IMR-90 (cell line): ENCODE results near the gene CDIP1. TPM values are rescaled to one million over a fixed set of nuclear protein-coding genes. Genes with fewer than 3 reads are reported as not detected.

Experiments
- ATAC-seq: fragments of 200-7000 bp; cut with Tn5 transposase; 2 replicates; pipeline ENCODE4 v1.9.1; 2020; ENCODE audit warnings: low read depth, mild to moderate bottlenecking, moderate library complexity
- BruUV-seq: library from RNA; stranded (reverse); fragments of 400-500 nt; replicated peaks from 2 replicates; lab custom pipeline; 2021; lab: Mats Ljungman, UMichigan
- CTCF ChIA-PET: fragments of 300-600 bp; formaldehyde crosslinking; extraction: SDS; loops from one replicate; lab custom pipeline; 2021; ENCODE audit warnings: antibody characterized with exemption; lab: Yijun Ruan, JAX
- POLR2A ChIA-PET: fragments of 300-600 bp; sonication (Branson Sonifier 250); formaldehyde crosslinking; loops from one replicate; lab custom pipeline; 2022; ENCODE audit warnings: antibody characterized with exemption; ENCODE audit not compliant: unreplicated experiment; lab: Charles Lee
- DNase-seq: peaks from one replicate; pipeline ENCODE4 v3.0.0; 2013
- H2AFZ ChIP-seq: replicated peaks from 2 replicates; pipeline ENCODE3; 2013; ENCODE audit warnings: low read length, mild to moderate bottlenecking; ENCODE audit not compliant: poor library complexity
- H2AK5ac ChIP-seq: 2 replicates; pipeline ENCODE4 v1.6.1; 2013; ENCODE audit warnings: low read depth, low read length, inconsistent platforms
- H2AK9ac ChIP-seq: replicated peaks from 2 replicates; pipeline ENCODE3; 2013; ENCODE audit warnings: mild to moderate bottlenecking, low read depth, low read length, moderate library complexity; ENCODE audit not compliant: poor library complexity
- H2BK120ac ChIP-seq: 2 replicates; pipeline ENCODE4 v1.6.1; 2013; ENCODE audit warnings: low read depth, low read length, inconsistent platforms
- H2BK15ac ChIP-seq: 3 replicates; pipeline ENCODE4 v1.6.1; 2013; ENCODE audit warnings: low read depth, low read length, inconsistent platforms
- H2BK20ac ChIP-seq: 2 replicates; pipeline ENCODE4 v1.6.1; 2013; ENCODE audit warnings: low read depth, mild to moderate bottlenecking, inconsistent platforms, low read length, moderate library complexity
- H2BK5ac ChIP-seq: 2 replicates; pipeline ENCODE4 v1.6.1; 2013; ENCODE audit warnings: mild to moderate bottlenecking, low read depth, low read length, inconsistent platforms; ENCODE audit not compliant: poor library complexity, severe bottlenecking
- H3K14ac ChIP-seq: replicated peaks from 2 replicates; pipeline ENCODE4 v1.6.1; 2013; ENCODE audit warnings: low read depth, low read length, inconsistent platforms
- H3K18ac ChIP-seq: 2 replicates; pipeline ENCODE4 v1.6.1; 2013; ENCODE audit warnings: low read depth, low read length, control low read depth
- H3K23ac ChIP-seq: 2 replicates; pipeline ENCODE4 v1.6.1; 2013; ENCODE audit warnings: low read depth, low read length, inconsistent platforms
- H3K27ac ChIP-seq: 2 replicates; pipeline ENCODE4 v1.5.1; 2013; ENCODE audit warnings: mild to moderate bottlenecking, control low read depth, low read length; ENCODE audit not compliant: insufficient read depth
- H3K27me3 ChIP-seq: 2 replicates; pipeline ENCODE4 v1.6.1; 2013; ENCODE audit warnings: low read length; ENCODE audit not compliant: control insufficient read depth, insufficient read depth
- H3K36me3 ChIP-seq: 2 replicates; pipeline ENCODE4 v1.6.1; 2013; ENCODE audit warnings: low read length, mixed read lengths; ENCODE audit not compliant: control insufficient read depth, insufficient read depth
- H3K4ac ChIP-seq: 2 replicates; pipeline ENCODE4 v1.6.1; 2013; ENCODE audit warnings: low read depth, low read length, inconsistent platforms
- H3K4me1 ChIP-seq: 2 replicates; pipeline ENCODE4 v1.6.1; 2013; ENCODE audit warnings: low read length, mixed read lengths; ENCODE audit not compliant: control insufficient read depth, insufficient read depth
- H3K4me2 ChIP-seq: 2 replicates; pipeline ENCODE4 v1.6.1; 2013; ENCODE audit warnings: low read depth, mild to moderate bottlenecking, control low read depth, low read length, moderate library complexity
- H3K4me3 ChIP-seq: 2 replicates; pipeline ENCODE4 v1.5.1; 2013; ENCODE audit warnings: low read depth, mild to moderate bottlenecking, control low read depth, low read length, moderate library complexity; ENCODE audit not compliant: insufficient read depth
- H3K56ac ChIP-seq: 2 replicates; pipeline ENCODE4 v1.6.1; 2013; ENCODE audit warnings: low read length, inconsistent platforms; ENCODE audit not compliant: insufficient read depth; ENCODE audit errors: extremely low read depth
- H3K79me1 ChIP-seq, 2 experiments: 2 replicates each; pipeline ENCODE4 v1.6.1; 2013; ENCODE audit warnings: low read length in 2 of 2, inconsistent platforms in 1 of 2, low read depth in 1 of 2
- H3K9ac ChIP-seq: 2 replicates; pipeline ENCODE4 v1.6.1; 2013; ENCODE audit warnings: low read depth, low read length, control low read depth
- H3K9me1 ChIP-seq: 2 replicates; pipeline ENCODE4 v1.6.1; 2013; ENCODE audit warnings: low read length, inconsistent platforms; ENCODE audit not compliant: insufficient read depth
- H3K9me3 ChIP-seq: 2 replicates; pipeline ENCODE4 v1.6.1; 2013; ENCODE audit warnings: low read length; ENCODE audit not compliant: control insufficient read depth, insufficient read depth
- H4K20me1 ChIP-seq: 2 replicates; pipeline ENCODE4 v1.6.1; 2013; ENCODE audit warnings: low read length, inconsistent platforms; ENCODE audit not compliant: insufficient read depth
- H4K5ac ChIP-seq: 2 replicates; pipeline ENCODE4 v1.6.1; 2013; ENCODE audit warnings: mild to moderate bottlenecking, low read depth, low read length, control low read depth
- H4K8ac ChIP-seq, 2 experiments: 2 replicates each; pipeline ENCODE4 v1.6.1; 2013; ENCODE audit warnings: low read depth in 2 of 2, low read length in 2 of 2, control low read depth in 1 of 2, inconsistent platforms in 1 of 2
- H4K91ac ChIP-seq: 2 replicates; pipeline ENCODE4 v1.6.1; 2013; ENCODE audit warnings: low read depth, low read length, inconsistent platforms; ENCODE audit not compliant: insufficient read depth
- BHLHE40 ChIP-seq: fragments of 150-350 bp; IDR thresholded peaks from 2 replicates; pipeline ENCODE4 v1.6.1; 2016; ENCODE audit warnings: mild to moderate bottlenecking, low read depth, low read length
- CEBPB ChIP-seq: IDR thresholded peaks from 2 replicates; pipeline ENCODE4 v1.6.1; 2012; ENCODE audit warnings: low read depth, low read length, improper control_type of control experiment
- CHD1 ChIP-seq: IDR thresholded peaks from 2 replicates; pipeline ENCODE4 v1.6.1; 2012; ENCODE audit warnings: low read depth, low read length, improper control_type of control experiment
- ELK1 ChIP-seq: fragments of 150-350 bp; IDR thresholded peaks from 2 replicates; pipeline ENCODE4 v1.6.1; 2016; ENCODE audit warnings: low read depth, mild to moderate bottlenecking, low read length, moderate library complexity, borderline replicate concordance
- FOS ChIP-seq: fragments of 150-350 bp; IDR thresholded peaks from 2 replicates; pipeline ENCODE4 v1.6.1; 2016; ENCODE audit warnings: low read depth, low read length
- MAFK ChIP-seq: IDR thresholded peaks from 2 replicates; pipeline ENCODE4 v1.6.1; 2012; ENCODE audit warnings: low read depth, low read length, improper control_type of control experiment
- MXI1 ChIP-seq: IDR thresholded peaks from 2 replicates; pipeline ENCODE4 v1.6.1; 2012; ENCODE audit warnings: low read depth, mild to moderate bottlenecking, low read length, moderate library complexity, borderline replicate concordance
- NFE2L2 ChIP-seq: fragments of 150-350 bp; IDR thresholded peaks from 2 replicates; pipeline ENCODE4 v1.6.1; 2016; ENCODE audit warnings: low read depth, mild to moderate bottlenecking, low read length
- POLR2A ChIP-seq: IDR thresholded peaks from 2 replicates; pipeline ENCODE4 v1.6.1; 2012; ENCODE audit warnings: mild to moderate bottlenecking, low read depth, low read length
- RCOR1 ChIP-seq: IDR thresholded peaks from 2 replicates; pipeline ENCODE4 v1.6.1; 2012; ENCODE audit warnings: mild to moderate bottlenecking, low read length, improper control_type of control experiment; ENCODE audit not compliant: insufficient replicate concordance
- SMC3 ChIP-seq: fragments of 150-350 bp; IDR thresholded peaks from 2 replicates; pipeline ENCODE4 v1.6.1; 2016; ENCODE audit warnings: low read depth, mild to moderate bottlenecking, antibody characterized with exemption, low read length, moderate library complexity
- WGBS, 2 experiments: methylation state at CpG; one replicate each; pipeline versions ENCODE4 v1.1.5 to v1.1.7; 2013; ENCODE audit warnings: missing lambda C conversion rate in 2 of 2; ENCODE audit not compliant: insufficient read length in 1 of 2; ENCODE audit errors: extremely low coverage in 2 of 2; 5-methylcytosine and 5-hydroxymethylcytosine counted together
- dilution Hi-C: fragments of 300-500 bp; cut with HindIII; formaldehyde crosslinking; loops from one replicate; pipeline ENCODE4 v1.14.3; 2018; ENCODE audit warnings: low sequenced_read_pairs; ENCODE audit not compliant: unreplicated experiment
- in situ Hi-C: fragments of 300-500 bp; cut with MboI; formaldehyde crosslinking; loops from 3 replicates; pipeline ENCODE4 v1.14.3; 2019; ENCODE audit warnings: low sequenced_read_pairs, inconsistent platforms, mixed read lengths
- intact Hi-C: fragments of 100-400 bp; cut with micrococcal nuclease; formaldehyde crosslinking; loops from 2 replicates; pipeline ENCODE4 v1.10.0; 2022
- polyA plus RNA-seq, 3 experiments: library from polyadenylated mRNA; depleted of rRNA; stranded (reverse); fragments of >200 nt; gene quantifications; 2 replicates each; pipeline ENCODE4 v1.2.3, GENCODE V29; 2012; ENCODE audit warnings: low replicate concordance in 1 of 3
- total RNA-seq: library from RNA; depleted of rRNA; stranded (reverse); fragments of >200 nt; gene quantifications from 2 replicates; pipeline ENCODE4 v1.2.3, GENCODE V29; 2012
- TF ChIP-seq, protein P1 (sequence below): fragments of 150-350 bp; IDR thresholded peaks from 2 replicates; pipeline ENCODE4 v1.6.1; 2017; ENCODE audit warnings: mild to moderate bottlenecking, antibody characterized with exemption, low read length, low read depth
- TF ChIP-seq, protein P2 (sequence below): conservative IDR thresholded peaks from 2 replicates; pipeline ENCODE4 v1.5.1; 2012; ENCODE audit warnings: mild to moderate bottlenecking, low read depth, low read length, improper control_type of control experiment

Gene CDIP1
- total and polyA plus RNA-seq, 2 of the 4 experiments (the other 2 are of a cell fraction), result 4.8 to 14.6 TPM

DNA sequence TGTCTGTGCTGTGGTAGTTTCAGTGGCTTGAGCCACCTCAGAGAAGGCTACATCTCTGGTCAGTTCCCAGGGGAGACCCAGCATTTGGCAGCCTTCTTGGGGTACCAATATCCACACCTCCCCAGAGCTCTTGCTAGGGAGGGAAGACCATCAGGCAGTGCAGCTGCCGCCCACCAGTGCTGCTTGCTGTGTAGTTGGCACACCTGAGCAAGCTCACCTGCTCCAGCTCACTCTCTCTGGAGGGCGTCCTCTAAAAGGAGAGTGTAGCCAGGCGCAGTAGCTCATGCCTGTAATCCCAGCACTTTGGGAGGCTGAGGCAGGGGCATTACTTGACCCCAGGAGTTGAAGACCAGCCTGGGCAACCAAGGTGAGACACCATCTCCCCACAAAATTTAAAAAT lies 29.8 kb downstream of the CDIP1 start:
- no peak overlapping the region for H3K14ac ChIP-seq
- TF ChIP-seq ELK1 (no peak), RCOR1 (no peak), CEBPB (no peak), FOS (no peak), BHLHE40 (no peak), NFE2L2 (no peak), SMC3 (no peak), MXI1 (no peak), MAFK (no peak), POLR2A (no peak), CHD1 (no peak)
- TF ChIP-seq, protein P1, sequence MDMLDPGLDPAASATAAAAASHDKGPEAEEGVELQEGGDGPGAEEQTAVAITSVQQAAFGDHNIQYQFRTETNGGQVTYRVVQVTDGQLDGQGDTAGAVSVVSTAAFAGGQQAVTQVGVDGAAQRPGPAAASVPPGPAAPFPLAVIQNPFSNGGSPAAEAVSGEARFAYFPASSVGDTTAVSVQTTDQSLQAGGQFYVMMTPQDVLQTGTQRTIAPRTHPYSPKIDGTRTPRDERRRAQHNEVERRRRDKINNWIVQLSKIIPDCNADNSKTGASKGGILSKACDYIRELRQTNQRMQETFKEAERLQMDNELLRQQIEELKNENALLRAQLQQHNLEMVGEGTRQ, result no peak
- TF ChIP-seq, protein P2, sequence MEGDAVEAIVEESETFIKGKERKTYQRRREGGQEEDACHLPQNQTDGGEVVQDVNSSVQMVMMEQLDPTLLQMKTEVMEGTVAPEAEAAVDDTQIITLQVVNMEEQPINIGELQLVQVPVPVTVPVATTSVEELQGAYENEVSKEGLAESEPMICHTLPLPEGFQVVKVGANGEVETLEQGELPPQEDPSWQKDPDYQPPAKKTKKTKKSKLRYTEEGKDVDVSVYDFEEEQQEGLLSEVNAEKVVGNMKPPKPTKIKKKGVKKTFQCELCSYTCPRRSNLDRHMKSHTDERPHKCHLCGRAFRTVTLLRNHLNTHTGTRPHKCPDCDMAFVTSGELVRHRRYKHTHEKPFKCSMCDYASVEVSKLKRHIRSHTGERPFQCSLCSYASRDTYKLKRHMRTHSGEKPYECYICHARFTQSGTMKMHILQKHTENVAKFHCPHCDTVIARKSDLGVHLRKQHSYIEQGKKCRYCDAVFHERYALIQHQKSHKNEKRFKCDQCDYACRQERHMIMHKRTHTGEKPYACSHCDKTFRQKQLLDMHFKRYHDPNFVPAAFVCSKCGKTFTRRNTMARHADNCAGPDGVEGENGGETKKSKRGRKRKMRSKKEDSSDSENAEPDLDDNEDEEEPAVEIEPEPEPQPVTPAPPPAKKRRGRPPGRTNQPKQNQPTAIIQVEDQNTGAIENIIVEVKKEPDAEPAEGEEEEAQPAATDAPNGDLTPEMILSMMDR, result no peak
- H3K23ac ChIP-seq, result no peak overlapping the region
- H4K20me1 ChIP-seq, result peaks cover 13% of the 10 kb centered on the region
- H3K4me3 ChIP-seq, result no peak overlapping the region
- intact Hi-C loops, result no loop called here
- no peak overlapping the region for H2BK5ac ChIP-seq
- dilution Hi-C loops, result no loop called here
- H2AFZ ChIP-seq, result no peak overlapping the region
- no peak overlapping the region for H2BK15ac ChIP-seq
- DNase-seq (no peak), ATAC-seq (no peak)
- no peaks in the 10 kb centered on the region for H3K9me3 ChIP-seq
- BruUV-seq, result no TSS peak
- no peak overlapping the region for H3K4me2 ChIP-seq
- no peak overlapping the region for H3K9ac ChIP-seq
- H3K18ac ChIP-seq, result no peak overlapping the region
- H3K56ac ChIP-seq, result no peak overlapping the region
- H3K79me1 ChIP-seq, result peaks cover 0 to 49% of the 10 kb centered on the region in 2 experiments
- in situ Hi-C loops, result loop anchor here (25.0 kb wide), 1 partner anchor 453 kb away; the partner anchor contains the start of gene SEC14L5
- no peaks in the 10 kb centered on the region for H3K27me3 ChIP-seq
- peaks cover 59% of the 10 kb centered on the region for H3K36me3 ChIP-seq
- no peak overlapping the region for H2AK5ac ChIP-seq
- no peaks in the 10 kb centered on the region for H3K4me1 ChIP-seq
- no peak overlapping the region for H2AK9ac ChIP-seq
- no peak overlapping the region for H2BK20ac ChIP-seq
- CTCF ChIA-PET, result no interaction called here
- H3K27ac ChIP-seq, result no peak overlapping the region
- no peak overlapping the region for H4K5ac ChIP-seq
- H3K4ac ChIP-seq, result no peak overlapping the region
- POLR2A ChIA-PET, result no interaction called here
- no peak overlapping the region for H2BK120ac ChIP-seq
- H3K9me1 ChIP-seq, result peaks cover 3% of the 10 kb centered on the region; the same call in 1 of the 2 replicates
- no CpG with 5 or more reads among the region's 3 CpGs for WGBS, 2 experiments
- H4K91ac ChIP-seq, result no peak overlapping the region
- no peak overlapping the region for H4K8ac ChIP-seq
